Measurements from ENCODE around the gene CLDN18.

The CLDN18 gene

GRCh38 chr3:138027821-138028220 lies 17.9 kb downstream of the CLDN18 start:
- no peak for DNase-seq (ENCODE audit: low read depth)

- DNase-seq (ENCODE audit: low read depth): no peak
Observed at GRCh38 chr3:138030734-138031280, 20.8 kb downstream of the CLDN18 start.

DNA sequence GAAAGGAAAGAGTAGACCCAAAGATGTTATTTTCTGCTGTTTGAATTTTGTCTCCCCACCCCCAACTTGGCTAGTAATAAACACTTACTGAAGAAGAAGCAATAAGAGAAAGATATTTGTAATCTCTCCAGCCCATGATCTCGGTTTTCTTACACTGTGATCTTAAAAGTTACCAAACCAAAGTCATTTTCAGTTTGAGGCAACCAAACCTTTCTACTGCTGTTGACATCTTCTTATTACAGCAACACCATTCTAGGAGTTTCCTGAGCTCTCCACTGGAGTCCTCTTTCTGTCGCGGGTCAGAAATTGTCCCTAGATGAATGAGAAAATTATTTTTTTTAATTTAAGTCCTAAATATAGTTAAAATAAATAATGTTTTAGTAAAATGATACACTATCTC lies 21.6 kb downstream of the CLDN18 start:
- DNase-seq (ENCODE audit: low read depth): no peak

DNA sequence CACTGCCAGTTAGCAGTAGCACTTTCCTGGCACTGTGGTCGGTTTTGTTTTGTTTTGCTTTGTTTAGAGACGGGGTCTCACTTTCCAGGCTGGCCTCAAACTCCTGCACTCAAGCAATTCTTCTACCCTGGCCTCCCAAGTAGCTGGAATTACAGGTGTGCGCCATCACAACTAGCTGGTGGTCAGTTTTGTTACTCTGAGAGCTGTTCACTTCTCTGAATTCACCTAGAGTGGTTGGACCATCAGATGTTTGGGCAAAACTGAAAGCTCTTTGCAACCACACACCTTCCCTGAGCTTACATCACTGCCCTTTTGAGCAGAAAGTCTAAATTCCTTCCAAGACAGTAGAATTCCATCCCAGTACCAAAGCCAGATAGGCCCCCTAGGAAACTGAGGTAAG lies 22.6 kb downstream of the CLDN18 start:
- DNase-seq (ENCODE audit: low read depth): no peak

GRCh38 chr3:138033202-138033691 lies 23.3 kb downstream of the CLDN18 start:
- DNase-seq (ENCODE audit: low read depth): no peak

GRCh38 chr3:138034918-138035317 lies 25.0 kb downstream of the CLDN18 start:
- no peak for DNase-seq (ENCODE audit: low read depth)

DNA sequence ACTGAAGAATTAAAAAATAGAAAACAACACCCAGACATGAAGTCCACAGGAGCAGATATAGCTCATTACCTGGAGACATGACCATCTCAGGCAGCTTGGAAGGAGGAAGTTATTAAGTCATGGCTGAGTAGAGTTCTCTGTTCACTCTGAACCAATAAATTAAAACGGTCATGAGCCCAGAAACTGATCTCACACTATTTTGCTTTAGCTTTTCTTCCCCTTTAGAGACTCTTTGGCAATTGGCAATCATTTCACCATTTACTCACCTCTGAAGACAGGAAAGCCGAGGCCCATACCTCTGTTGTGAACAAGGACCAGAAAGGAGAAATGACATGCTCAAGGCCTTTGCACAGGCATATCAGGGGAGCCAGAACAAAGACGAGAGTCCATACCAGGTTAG lies 26.6 kb downstream of the CLDN18 start:
- no peak for DNase-seq (ENCODE audit: low read depth)

DNA sequence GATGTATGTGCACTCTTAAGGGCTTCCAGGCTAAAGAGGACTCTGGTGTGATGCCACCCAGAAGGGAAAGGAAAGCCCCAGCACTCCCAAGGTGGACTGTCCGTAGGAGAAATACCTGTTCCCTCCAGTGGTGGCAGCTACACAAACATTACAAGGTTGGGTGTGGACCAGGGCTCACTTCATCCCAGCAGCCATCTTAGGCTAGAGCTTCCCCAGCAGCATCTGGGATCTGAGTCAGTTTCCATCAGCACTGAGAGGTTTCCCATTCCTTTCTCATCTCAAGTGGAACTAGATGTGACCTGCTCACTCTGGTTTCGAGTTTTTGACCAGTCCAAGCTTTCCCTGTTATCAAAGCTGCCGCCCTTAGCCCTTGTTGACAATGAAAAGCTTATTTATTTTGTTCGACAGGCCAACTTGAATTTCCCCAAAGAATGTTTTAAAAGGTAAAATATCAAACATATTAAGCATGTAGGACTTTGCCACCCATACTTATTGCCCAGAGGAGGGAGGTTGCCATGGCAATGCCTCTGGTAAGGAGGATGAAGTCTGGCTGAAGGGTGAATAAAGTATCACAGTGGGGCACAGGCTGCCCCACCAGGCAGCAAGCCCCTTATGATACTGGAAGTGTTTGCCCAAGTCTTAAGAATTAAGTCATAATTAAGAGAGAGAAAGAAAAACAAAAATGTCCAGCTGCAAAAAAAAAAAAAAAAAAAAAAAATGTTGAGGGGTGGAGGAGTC lies 28.9 kb downstream of the CLDN18 start:
- no peak for DNase-seq (ENCODE audit: low read depth)

DNA sequence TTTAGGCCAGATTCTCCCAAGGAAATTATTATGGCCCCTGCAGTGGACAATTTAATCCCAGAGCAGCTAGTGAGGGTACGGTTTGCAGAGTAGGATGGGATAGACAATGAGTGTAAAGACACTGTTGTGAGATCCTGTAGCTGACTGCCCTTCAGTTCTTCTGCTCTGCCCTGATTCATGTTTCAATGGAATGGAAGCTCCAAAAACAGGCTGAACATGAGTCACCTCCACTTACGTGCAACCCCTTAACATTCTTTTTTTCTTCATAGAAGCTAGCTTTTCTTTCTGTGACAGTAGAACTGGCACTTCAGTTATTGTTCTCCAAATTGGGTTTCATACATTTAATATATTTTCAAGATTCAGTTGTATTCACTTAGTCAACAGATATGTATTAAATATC lies 32.1 kb downstream of the CLDN18 start:
- peak; percentile 45 for DNase-seq (ENCODE audit: low read depth)

- peak; percentile 77 for DNase-seq (ENCODE audit: low read depth)
Observed at GRCh38 chr3:138043266-138044029, 33.5 kb downstream of the CLDN18 start.

GRCh38 chr3:138046085-138046484 lies 36.1 kb downstream of the CLDN18 start:
- no peak for DNase-seq (ENCODE audit: low read depth)

DNA sequence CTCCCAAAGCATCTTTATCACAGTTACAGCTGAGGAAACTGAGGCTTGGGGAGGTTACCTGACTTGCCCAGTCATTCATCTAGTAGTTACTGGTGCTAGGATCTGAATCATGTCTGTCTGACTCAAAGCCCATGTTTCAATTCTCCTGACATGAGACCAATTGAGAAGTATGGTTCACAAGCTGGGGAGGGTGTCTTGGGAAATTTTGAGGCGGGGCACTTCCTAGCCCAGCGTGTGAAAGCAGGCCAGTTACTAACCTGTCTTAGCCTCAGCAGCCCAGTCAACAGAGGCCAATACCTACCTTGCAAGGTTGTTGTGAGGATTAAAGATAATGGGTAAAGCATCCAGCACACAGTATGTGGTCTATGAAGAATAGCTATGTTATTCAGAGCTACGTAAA lies 37.0 kb downstream of the CLDN18 start:
- DNase-seq (ENCODE audit: low read depth): no peak

- no peak for DNase-seq (ENCODE audit: low read depth)
Observed at GRCh38 chr3:138047596-138048158, 37.7 kb downstream of the CLDN18 start.

- DNase-seq (ENCODE audit: low read depth): peak; percentile 80
Observed at GRCh38 chr3:138049157-138049919, 39.4 kb downstream of the CLDN18 start.

DNA sequence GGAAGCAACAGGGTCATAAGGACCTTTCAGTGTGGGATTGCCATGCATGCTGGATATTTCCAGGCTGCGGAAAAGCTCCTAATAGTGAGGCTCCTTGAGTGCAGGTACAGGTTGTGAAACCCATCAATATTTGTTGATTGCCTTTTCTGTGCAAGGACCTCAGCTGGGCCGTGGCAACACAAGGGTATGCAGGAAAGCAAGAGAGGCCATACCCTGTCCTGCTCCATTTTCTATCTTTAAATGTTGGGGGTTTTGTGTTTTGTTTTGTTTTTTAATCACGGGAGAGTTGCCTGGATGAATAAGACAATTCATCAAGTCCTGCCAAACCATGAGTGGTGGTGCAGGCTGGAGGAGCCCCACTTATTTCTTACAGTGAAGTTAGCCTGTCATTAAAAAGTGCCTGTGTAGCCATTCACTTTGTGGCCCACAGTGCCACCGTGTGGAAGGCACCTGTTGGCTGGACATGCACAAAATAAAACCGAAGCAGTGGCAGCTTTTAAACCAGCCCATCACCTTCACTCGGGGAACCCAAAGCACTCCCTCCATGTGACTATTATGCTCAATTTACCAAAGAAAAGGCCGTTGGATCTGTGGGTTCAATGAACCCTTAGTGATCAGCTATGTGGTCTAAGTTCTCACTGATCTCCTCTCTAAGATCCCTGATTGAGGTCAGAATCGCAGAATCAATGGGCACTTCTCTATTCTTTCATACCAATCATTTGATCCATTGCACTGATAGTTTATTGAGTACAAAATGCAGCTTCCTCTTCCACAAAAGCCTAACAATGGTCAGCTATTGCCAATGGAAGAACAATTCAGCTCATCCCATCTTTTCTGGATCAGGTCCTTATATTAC lies 42.2 kb downstream of the CLDN18 start:
- DNase-seq (ENCODE audit: low read depth): peak; percentile 19

GRCh38 chr3:138054057-138054456 lies 44.1 kb downstream of the CLDN18 start:
- no peak for DNase-seq (ENCODE audit: low read depth)

DNA sequence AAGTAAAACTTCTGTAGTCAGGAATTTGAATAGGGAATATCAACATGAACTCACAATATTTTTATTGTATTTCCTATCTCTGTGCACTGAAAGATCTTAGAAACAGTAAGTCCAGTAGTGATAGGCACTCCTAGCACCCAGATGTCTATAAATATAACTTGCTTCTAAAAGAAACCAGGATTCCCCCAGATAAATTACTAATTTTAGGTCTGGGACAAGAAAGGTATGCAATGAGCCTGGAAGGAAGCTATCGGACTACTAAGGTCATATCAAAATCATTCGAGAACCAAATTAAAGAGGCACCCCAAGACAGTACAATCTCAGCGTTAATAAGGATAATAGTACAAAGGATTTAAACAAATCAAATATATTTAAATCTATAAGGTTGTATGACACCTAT lies 47.4 kb downstream of the CLDN18 start:
- no peak for DNase-seq (ENCODE audit: low read depth)

DNA sequence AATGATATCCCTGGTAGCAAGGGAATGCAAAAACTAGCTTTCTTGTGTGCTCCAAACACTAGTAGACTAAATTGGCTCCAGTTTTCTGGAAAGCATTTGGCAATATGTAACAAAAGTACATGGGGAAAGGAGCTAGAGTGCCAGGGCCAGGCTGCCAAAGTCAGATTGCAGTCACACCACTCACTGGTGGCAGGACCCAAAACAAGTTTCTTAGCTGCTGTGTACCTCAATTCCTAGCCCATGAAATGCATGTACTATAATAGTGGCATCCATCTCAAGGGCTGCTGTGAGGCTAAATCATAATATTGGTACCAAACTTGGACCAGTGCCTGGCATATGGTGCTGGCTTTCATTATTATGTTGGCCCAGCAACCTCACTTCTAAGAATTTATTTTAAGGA lies 49.3 kb downstream of the CLDN18 start:
- DNase-seq (ENCODE audit: low read depth): no peak

DNA sequence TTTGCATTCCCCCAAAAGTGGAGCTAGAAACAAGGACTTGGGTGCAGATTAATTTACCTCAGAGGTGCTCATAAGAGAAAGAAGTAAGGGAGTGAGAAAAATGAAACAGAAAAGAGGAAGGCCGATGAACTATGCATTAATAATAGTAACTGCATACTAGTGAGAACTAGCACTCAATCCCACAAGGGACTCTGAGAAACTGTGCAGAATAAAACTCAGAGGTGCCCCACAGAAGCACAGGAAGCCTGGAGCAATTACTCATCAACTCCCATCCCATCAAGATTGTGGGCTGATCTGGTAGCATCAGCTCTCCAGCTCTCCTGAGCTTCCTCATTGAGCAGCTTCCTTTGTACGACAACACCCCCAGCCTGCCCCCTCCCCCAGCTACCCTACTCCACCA lies 50.8 kb downstream of the CLDN18 start:
- DNase-seq (ENCODE audit: low read depth): no peak

DNA sequence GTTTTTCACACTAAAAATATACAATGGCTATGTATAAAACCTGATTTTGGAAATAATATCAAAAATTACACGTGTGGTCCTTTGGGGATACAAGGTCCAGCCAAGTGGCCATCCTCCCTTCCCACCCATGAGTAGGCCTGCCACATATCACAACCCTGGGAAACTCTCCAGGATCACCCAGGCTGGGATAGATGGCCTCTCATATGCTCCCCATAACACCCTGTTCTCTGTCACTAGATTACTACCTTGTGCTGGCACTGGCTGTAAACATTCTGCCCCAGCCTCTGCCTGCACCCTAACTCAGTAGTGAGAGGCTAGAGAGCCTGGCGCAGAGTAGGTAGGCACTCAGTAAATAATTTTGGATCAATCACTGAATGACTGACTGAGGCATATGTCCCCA lies 52.1 kb downstream of the CLDN18 start:
- no peak for DNase-seq (ENCODE audit: low read depth)

GRCh38 chr3:138062626-138063025 lies 52.7 kb downstream of the CLDN18 start:
- no peak for DNase-seq (ENCODE audit: low read depth)

Data from HS-5 (cell line).